Common myeloid progenitor, CD34-positive (primary cell): Measurements from ENCODE around the gene SELENOW.
"Not testable (repeated sequence)": the region's sequence is repeated elsewhere in the genome, so short reads cannot be mapped to it uniquely, and the experiment has no call there.

Experiments
- CTCF ChIA-PET: fragments of 350-600 bp; sonication (Branson Sonifier 250); formaldehyde crosslinking; loops from one replicate; lab custom pipeline; 2021; ENCODE audit warnings: antibody characterized with exemption; lab: Charles Lee
- POLR2A ChIA-PET: fragments of 350-600 bp; sonication (Branson Sonifier 250); formaldehyde crosslinking; loops from one replicate; lab custom pipeline; 2021; ENCODE audit warnings: antibody characterized with exemption; lab: Charles Lee
- DNase-seq, 3 donors: peaks; one replicate each; pipeline versions ENCODE4 v3.0.0 to v3.0.0-alpha.2; 2013
- H3K27ac ChIP-seq, 2 experiments: 1 replicate in 1 of 2; 2 replicates in 1 of 2; pipeline ENCODE4 v1.7.0; 2013; ENCODE audit warnings: inconsistent platforms in 2 of 2, low read length in 2 of 2, mild to moderate bottlenecking in 2 of 2, low read depth in 1 of 2, moderate library complexity in 1 of 2; ENCODE audit not compliant: severe bottlenecking in 2 of 2, insufficient read depth in 1 of 2, poor library complexity in 1 of 2
- H3K27me3 ChIP-seq, 5 experiments: replicated peaks in 2 of 5; 1 replicate in 3 of 5; 2 replicates in 2 of 5; pipeline versions ENCODE4 v1.6.1 to v1.7.0; 2013; ENCODE audit warnings: low read length in 4 of 5, mild to moderate bottlenecking in 2 of 5, moderate library complexity in 2 of 5, inconsistent platforms in 1 of 5; ENCODE audit not compliant: insufficient read depth in 5 of 5, control insufficient read depth in 4 of 5
- H3K36me3 ChIP-seq, 4 experiments: 1 replicate in 2 of 4; 2 replicates in 2 of 4; pipeline versions ENCODE4 v1.6.1 to v1.7.0; 2013; ENCODE audit warnings: low read length in 3 of 4, control low read depth in 1 of 4, mild to moderate bottlenecking in 1 of 4; ENCODE audit not compliant: control insufficient read depth in 4 of 4, insufficient read depth in 4 of 4
- H3K4me1 ChIP-seq, 4 experiments: 1 replicate in 3 of 4; 2 replicates in 1 of 4; pipeline versions ENCODE4 v1.6.1 to v1.7.1; 2013; ENCODE audit warnings: low read length in 3 of 4, mild to moderate bottlenecking in 3 of 4, control low read depth in 1 of 4, inconsistent platforms in 1 of 4, moderate library complexity in 1 of 4; ENCODE audit not compliant: control insufficient read depth in 4 of 4, insufficient read depth in 4 of 4; ENCODE audit errors: control extremely low read depth in 1 of 4
- H3K4me3 ChIP-seq, 7 experiments: 1 replicate in 4 of 7; 2 replicates in 3 of 7; pipeline versions ENCODE4 v1.5.1 to v1.7.0; 2013; ENCODE audit warnings: mild to moderate bottlenecking in 7 of 7, low read length in 6 of 7, moderate library complexity in 6 of 7, inconsistent platforms in 2 of 7, low read depth in 2 of 7, control low read depth in 1 of 7; ENCODE audit not compliant: insufficient read depth in 4 of 7, control insufficient read depth in 1 of 7; ENCODE audit errors: extremely low read depth in 1 of 7
- H3K9me3 ChIP-seq, 5 experiments: 1 replicate in 4 of 5; 2 replicates in 1 of 5; pipeline versions ENCODE4 v1.6.1 to v1.7.1; 2013; ENCODE audit warnings: low read length in 4 of 5, mild to moderate bottlenecking in 2 of 5, inconsistent platforms in 1 of 5, low read depth in 1 of 5, moderate library complexity in 1 of 5; ENCODE audit not compliant: control insufficient read depth in 4 of 5, insufficient read depth in 2 of 5; ENCODE audit errors: control extremely low read depth in 1 of 5
- WGBS: methylation state at CpG from one replicate; pipeline ENCODE4 v1.1.5; 2013; ENCODE audit not compliant: insufficient coverage; 5-methylcytosine and 5-hydroxymethylcytosine counted together

Gene SELENOW

GRCh38 chr19:47768604-47769003 is 9.9 kb upstream of the SELENOW start:
- no peak overlapping the region for H3K4me3 ChIP-seq
- H3K4me1 ChIP-seq: peaks cover 0 to 4% (median 2%) of the 10 kb centered on the region in 4 experiments
- H3K27ac ChIP-seq: no peak overlapping the region
- ChIA-PET CTCF (interaction anchor here (1.0 kb wide), 1 partner anchor 9 kb away, joined by 3 read pairs; no protein-coding TSS in a partner anchor), POLR2A (no interaction called here)
- H3K36me3 ChIP-seq: no peaks in the 10 kb centered on the region
- DNase-seq: no peak
- no peaks in the 10 kb centered on the region for H3K9me3 ChIP-seq
- WGBS: 95% methylated on average over 2 of the region's 2 CpGs
- no peaks in the 10 kb centered on the region for H3K27me3 ChIP-seq

- no peak for DNase-seq
- ChIA-PET POLR2A (no interaction called here), CTCF (interaction anchor here (0.6 kb wide), 1 partner anchor 938 kb away, joined by 3 read pairs; no protein-coding TSS in a partner anchor)
- Histone ChIP-seq H3K9me3 (no peaks in the 10 kb centered on the region), H3K36me3 (no peaks in the 10 kb centered on the region), H3K27ac (no peak overlapping the region), H3K27me3 (no peaks in the 10 kb centered on the region), H3K4me3 (no peak overlapping the region), H3K4me1 (peaks cover 0 to 4% (median 2%) of the 10 kb centered on the region in 4 experiments)
- WGBS: 92% methylated on average over 2 of the region's 3 CpGs
Measured at GRCh38 chr19:47769534-47769933, 9.0 kb upstream of the SELENOW start.

DNA sequence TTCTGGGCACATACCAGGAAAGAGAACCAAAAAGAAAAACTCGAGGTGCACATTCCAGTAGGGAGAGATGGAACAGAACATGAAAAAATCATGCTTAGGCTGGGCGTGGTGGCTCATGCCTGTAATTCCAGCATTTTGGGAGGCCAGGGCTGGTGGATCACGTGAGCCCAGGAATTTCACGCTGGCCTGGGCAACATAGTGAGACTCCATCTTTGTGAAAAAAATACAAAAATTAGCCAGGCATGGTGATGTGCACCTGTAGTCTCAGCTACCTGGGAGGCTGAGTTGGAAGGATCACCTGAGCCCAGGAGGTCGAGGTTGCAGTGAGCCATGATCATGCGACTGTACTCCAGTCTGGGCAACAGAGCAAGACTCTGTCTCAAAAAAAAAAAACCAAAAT is 7.2 kb upstream of the SELENOW start:
- H3K9me3 ChIP-seq, H3K27me3 ChIP-seq, H3K4me3 ChIP-seq, H3K27ac ChIP-seq, H3K4me1 ChIP-seq, CTCF ChIA-PET, H3K36me3 ChIP-seq, DNase-seq, POLR2A ChIA-PET: not testable (repeated sequence)
- WGBS: 98% methylated on average over 6 of the region's 6 CpGs

DNA sequence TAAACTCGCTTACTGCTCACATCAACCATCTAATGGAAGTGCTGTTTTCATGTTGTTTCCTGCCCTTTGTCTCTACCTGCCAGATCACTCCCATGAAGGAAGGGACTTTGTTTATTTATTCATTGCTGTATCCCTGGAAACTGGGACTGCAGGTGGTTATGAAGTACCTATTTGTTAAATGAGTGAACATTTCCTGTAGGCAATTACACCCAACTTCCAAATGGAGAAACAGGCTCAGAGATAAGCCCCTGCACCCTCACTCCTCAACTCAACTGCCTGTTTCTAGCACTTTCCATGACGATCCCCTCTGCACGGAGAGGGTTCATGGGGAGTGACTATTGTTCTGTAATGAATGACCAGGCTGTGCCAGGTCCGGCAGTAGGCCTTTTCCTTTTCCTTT is 1.9 kb upstream of the SELENOW start:
- POLR2A ChIA-PET: no interaction called here
- WGBS: 100% methylated on average over 3 of the region's 4 CpGs
- Histone ChIP-seq H3K27ac (no peak overlapping the region), H3K36me3 (peaks cover 0 to 11% (median 7%) of the 10 kb centered on the region in 4 experiments), H3K27me3 (no peaks in the 10 kb centered on the region), H3K4me3 (no peak overlapping the region), H3K4me1 (peaks cover 0 to 16% (median 12%) of the 10 kb centered on the region in 4 experiments), H3K9me3 (no peaks in the 10 kb centered on the region)
- CTCF ChIA-PET: no interaction called here
- DNase-seq: no peak

GRCh38 chr19:47777245-47778048 is 1.1 kb upstream of the SELENOW start:
- H3K36me3 ChIP-seq: peaks cover 0 to 19% (median 13%) of the 10 kb centered on the region in 4 experiments
- H3K27ac ChIP-seq, H3K9me3 ChIP-seq, DNase-seq, H3K27me3 ChIP-seq, POLR2A ChIA-PET: not testable (repeated sequence)
- 95% methylated on average over 13 of the region's 23 CpGs for WGBS
- peaks cover 0 to 16% (median 12%) of the 10 kb centered on the region in 4 experiments for H3K4me1 ChIP-seq
- peak overlapping the region; percentile 46 to 93 (median 83) for H3K4me3 ChIP-seq
- CTCF ChIA-PET: interaction anchor here (1.1 to 1.4 kb wide), 2 partner anchors 9 to 20 kb away, joined by 3 read pairs; no protein-coding TSS in a partner anchor

- ChIA-PET POLR2A (no interaction called here), CTCF (no interaction called here)
- 0% methylated on average over 15 of the region's 20 CpGs for WGBS
- H3K9me3 ChIP-seq: no peaks in the 10 kb centered on the region
- H3K4me3 ChIP-seq: peak overlapping the region; percentile 46 to 93 (median 83)
- no peaks in the 10 kb centered on the region for H3K27me3 ChIP-seq
- no peak for DNase-seq
- H3K4me1 ChIP-seq: peaks cover 0 to 16% (median 12%) of the 10 kb centered on the region in 4 experiments
- peak overlapping the region; percentile 90 to 95 for H3K27ac ChIP-seq
- H3K36me3 ChIP-seq: peaks cover 0 to 28% (median 16%) of the 10 kb centered on the region in 4 experiments
Measured at GRCh38 chr19:47778954-47779351, 450 bp downstream of the SELENOW start.
